GM18868 (cell line): ENCODE measurements around the gene KCNK10.

Source experiments
- ATAC-seq: cut with Tn5 transposase; IDR thresholded peaks from one replicate; pipeline ENCODE4 v1.9.1; 2021; ENCODE audit warnings: mild to moderate bottlenecking, moderate library complexity; ENCODE audit not compliant: unreplicated experiment

Gene KCNK10

DNA sequence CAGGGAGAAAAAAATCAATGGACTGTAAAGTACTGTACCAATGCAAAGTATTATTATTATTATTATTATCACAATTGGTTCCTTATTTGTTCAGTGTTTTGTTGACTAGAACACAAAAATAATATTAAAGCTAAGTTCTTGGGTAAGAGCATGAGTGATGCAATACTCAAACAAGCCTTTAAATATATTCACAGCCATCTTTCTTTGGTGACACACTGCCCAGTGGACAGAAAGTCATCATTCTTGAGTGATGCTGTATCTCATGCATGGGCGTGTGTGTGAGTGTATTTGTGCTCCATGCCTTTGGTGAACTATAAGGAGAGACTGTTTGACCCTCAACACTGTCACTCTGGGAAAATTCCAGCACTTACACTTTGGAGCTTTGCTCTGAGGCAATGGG, 93.6 kb downstream of the KCNK10 start:
- no peak for ATAC-seq

- no peak for ATAC-seq
Measured at GRCh38 chr14:88228522-88229236, 94.4 kb downstream of the KCNK10 start.

DNA sequence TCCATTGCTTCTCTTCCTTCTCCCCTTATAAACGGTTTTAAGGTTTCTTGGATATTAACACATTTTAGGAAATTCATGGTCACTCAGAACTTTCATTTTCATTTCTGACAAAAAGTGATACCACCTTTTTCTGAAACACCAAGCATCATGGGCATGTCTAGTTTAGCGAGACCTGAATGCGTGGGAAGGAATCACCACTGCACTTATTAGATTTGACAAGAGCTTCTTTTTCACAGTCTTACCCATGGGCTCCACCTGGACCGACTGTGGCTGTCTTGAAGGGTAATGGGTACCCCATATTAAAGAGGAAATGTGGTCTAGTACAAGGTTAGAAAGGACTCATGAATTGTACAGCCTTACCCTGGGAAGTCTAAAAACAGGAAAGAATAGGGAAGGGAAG, 95.4 kb downstream of the KCNK10 start:
- ATAC-seq, result no peak

- no peak for ATAC-seq
Measured at GRCh38 chr14:88225721-88226120, 97.3 kb downstream of the KCNK10 start.

- ATAC-seq, result no peak
Measured at GRCh38 chr14:88218119-88218915, 104.8 kb downstream of the KCNK10 start.

DNA sequence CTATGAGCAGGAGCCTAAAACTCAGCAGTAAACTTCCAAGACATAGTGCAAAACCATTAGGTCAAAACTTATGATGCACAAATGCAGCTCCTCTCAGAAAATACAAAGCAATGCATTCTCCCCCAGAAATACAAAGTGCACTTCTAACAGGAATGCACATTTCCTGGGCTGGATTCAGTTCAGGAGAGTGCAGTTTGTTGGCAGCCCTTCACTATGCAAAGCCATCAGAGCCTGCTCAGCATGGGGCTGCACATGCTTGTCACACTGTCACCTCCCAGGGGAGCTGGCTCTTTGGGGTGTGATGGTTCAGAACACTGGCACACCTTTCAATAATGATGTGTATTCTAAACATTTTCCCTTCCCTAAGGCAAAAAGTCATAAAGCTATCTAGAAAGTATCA, 110.4 kb downstream of the KCNK10 start:
- no peak for ATAC-seq

GRCh38 chr14:88210426-88210825, 112.6 kb downstream of the KCNK10 start:
- ATAC-seq, result no peak

- no peak for ATAC-seq
Measured at GRCh38 chr14:88209273-88209672, 113.8 kb downstream of the KCNK10 start.

GRCh38 chr14:88208858-88209257, 114.2 kb downstream of the KCNK10 start:
- ATAC-seq, result no peak

DNA sequence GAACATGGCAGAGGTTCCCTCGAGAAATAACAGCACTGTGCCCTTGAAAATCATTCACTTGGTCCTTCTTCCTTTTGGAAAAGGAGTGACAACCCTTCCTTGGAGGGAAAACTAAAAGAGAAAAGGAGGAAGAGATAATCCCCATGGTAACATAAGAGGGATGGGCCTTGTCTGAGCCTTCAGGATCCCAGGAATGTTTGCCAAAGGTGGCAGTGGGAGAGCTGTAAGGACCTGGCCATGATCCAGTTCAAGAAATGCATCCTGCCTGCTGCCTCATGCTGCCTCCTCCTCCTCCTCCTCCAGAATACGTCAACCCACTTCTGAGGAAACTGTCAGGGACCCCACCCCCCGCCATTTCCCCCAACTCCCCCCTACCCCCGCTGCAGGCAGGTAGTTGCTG, 118.8 kb downstream of the KCNK10 start:
- ATAC-seq, result no peak

DNA sequence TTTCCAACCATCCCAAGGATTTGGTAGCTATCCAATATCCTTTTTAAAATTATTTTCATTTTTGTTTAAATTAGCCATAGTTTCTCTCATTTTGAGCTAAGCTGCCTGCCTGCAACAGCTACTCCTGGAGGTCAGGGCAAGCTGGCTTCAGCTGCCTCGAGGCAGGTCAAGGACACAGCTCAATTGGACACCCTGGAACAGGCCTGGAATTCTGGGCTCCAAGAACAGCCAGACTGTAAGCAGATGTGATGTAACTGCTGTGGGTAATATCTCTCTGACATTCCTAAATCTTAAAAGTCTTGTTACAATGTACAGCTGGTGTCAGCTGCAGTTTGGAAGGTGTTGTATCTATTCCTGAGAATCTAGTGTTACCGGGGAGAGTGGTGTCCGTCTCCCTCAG, 119.8 kb downstream of the KCNK10 start:
- no peak for ATAC-seq

DNA sequence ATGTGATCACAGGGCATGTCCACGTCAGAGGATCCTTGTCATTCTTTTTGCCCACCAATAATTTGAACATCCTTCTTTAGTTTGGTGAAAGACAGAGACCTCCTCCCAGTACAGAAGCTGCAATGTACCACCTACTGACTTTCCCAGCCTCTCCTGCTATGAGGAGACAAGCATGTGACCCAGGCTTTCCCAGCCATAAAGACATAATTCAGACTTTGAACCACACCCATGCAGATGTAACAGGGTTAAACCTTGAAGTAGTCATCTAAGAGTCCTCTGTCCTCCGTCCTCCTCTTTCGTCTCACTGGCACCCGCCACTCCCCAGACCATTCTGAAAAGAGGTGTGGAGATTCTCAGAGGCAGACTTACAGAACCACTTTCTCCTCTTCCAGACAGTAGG, 120.8 kb downstream of the KCNK10 start:
- ATAC-seq, result no peak

- no peak for ATAC-seq
Measured at GRCh38 chr14:88201851-88202250, 121.2 kb downstream of the KCNK10 start.

- ATAC-seq, result no peak
Measured at GRCh38 chr14:88199882-88200281, 123.2 kb downstream of the KCNK10 start.

DNA sequence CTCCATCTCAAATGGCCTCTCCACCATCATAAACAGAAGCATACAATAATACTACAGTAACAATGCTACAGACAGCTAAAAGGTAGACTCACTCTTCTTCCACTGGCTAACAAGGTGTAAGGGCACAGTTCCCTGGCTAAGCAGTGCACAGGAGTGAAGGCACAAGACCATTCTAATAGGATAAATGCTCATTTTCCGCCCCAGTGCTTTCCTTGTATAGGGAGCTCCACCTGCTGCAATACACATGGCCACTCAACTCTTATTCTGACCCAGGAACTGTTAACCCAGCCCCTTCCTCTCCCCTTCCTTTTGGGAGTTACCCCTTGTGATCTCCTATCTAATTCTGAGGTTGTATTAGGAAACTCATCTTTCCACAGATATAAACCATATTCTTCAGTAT, 124.6 kb downstream of the KCNK10 start:
- ATAC-seq, result no peak

GRCh38 chr14:88196925-88197324, 126.1 kb downstream of the KCNK10 start:
- peak; percentile 81 for ATAC-seq

DNA sequence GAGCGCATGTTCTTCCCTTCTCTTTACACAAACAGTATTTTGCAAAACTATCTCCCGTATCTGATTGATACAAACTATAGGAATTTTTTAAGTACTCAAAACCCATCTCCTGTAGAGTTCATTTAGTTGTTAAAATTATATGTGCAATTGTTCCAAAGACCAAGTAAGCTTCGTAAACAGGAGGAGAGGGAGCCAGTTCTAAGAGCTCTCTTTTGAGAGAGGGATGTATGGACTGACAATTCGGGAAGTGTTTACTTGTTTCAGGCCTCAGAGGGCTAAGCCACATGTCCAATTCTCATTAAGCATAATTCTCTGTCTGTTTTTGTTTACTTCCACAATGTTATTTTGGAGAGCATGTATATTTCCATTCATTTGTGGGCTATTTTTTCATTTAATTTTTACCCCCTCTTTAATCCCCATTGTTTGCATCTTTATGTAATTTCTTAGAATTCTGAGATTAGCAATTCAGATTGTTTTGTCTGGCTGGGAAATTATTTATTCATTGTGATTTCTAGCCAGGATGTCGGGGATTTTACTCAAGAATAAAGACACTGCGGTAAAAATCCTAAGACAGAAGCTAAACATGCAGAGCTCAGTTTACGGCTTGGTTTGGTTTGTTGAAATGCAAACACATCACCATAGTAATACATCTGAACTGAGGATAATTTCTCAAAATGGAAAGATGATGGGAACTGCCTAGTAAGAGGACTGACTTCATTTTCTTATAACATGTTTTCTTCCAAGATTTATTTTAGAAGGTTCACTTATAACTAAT, 126.8 kb downstream of the KCNK10 start:
- ATAC-seq, result peak; percentile 5

DNA sequence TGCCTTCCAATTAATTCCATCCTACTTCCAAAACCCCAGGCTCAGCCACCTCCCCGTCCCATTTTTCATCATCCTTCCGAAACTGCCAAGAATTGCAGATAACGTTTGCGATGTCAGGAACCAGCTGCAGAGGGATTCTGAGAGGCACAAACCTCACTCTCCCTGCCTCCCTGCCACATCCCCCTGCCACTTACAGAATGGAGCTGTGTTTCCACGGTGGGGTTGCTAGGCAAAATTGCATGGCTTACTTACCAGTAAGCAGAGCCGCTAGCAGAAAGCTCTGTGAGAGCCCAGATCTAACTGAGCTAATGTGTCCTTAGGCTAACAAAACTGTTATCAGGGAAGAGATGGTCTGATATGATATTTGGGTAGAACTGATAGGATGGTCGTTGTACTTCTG, 127.4 kb downstream of the KCNK10 start:
- ATAC-seq, result no peak

- no peak for ATAC-seq
Measured at GRCh38 chr14:88194531-88194930, 128.5 kb downstream of the KCNK10 start.

- no peak for ATAC-seq
Measured at GRCh38 chr14:88191605-88192004, 131.5 kb downstream of the KCNK10 start.

DNA sequence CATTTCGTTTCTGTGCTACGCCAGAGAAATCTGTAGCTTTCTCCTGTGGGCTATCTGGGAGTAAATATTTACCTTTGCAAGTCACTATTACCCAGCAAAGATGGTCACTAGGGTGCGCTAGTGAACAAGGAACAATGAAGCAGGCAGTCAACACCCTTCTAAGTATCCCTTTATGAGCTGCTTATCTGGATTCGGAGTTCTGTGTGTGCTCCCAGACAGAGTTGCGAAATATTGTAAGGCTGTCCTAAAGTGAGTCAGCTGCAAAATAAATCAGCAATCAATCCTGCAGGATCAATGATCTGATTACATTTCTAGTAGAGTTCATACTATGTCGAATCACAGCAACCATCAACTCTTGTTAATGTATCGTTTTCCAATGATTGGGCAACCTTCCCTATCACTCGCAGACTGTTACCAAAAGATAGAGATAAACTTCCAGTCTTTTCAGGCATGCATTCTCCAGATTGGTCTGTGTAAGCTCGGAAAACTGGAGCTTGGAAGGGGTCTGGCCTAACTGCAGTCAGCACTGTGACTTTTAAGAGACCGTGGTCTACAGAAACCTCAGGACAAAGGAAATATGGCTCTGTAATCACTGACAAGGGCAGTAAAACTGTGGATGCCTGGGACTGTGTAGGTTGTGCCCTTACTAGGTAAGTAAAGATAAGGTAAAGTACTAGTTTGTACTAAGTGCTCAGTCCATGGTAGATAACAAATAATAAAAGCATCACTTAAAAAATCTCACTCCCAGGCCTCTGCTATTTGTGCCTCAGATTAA, 133.5 kb downstream of the KCNK10 start:
- peak; percentile 78 for ATAC-seq
